ENCODE data around the gene ITGA4.

DNA sequence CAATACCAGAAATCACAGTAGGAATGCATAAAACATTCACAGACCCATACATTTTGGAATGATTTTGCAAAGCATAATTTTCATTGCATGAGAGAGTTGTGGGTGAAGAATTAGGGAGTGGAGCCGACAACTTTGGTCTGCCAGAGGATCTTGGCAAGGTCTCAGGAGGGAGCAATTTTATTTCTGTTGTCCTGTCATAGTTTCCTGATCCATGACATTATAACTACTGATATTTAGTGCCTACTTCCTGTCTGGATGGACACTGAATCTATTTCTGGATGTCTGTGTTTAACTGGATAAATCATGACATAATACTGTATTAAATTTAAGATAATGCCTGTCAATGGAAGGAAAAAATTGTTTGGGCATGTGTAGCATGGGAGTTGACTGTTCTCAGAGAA, 2.4 kb downstream of the ITGA4 start:
- TF ChIP-seq, protein P1, sequence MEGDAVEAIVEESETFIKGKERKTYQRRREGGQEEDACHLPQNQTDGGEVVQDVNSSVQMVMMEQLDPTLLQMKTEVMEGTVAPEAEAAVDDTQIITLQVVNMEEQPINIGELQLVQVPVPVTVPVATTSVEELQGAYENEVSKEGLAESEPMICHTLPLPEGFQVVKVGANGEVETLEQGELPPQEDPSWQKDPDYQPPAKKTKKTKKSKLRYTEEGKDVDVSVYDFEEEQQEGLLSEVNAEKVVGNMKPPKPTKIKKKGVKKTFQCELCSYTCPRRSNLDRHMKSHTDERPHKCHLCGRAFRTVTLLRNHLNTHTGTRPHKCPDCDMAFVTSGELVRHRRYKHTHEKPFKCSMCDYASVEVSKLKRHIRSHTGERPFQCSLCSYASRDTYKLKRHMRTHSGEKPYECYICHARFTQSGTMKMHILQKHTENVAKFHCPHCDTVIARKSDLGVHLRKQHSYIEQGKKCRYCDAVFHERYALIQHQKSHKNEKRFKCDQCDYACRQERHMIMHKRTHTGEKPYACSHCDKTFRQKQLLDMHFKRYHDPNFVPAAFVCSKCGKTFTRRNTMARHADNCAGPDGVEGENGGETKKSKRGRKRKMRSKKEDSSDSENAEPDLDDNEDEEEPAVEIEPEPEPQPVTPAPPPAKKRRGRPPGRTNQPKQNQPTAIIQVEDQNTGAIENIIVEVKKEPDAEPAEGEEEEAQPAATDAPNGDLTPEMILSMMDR (IDR thresholded peaks at IDR 0.05) = no peak
- no peak for TF ChIP-seq POLR2A (IDR thresholded peaks at IDR 0.05)

Data from breast epithelium (tissue), 3 donors.